ENCODE data around the gene PLAGL1.

PLAGL1 gene

DNA sequence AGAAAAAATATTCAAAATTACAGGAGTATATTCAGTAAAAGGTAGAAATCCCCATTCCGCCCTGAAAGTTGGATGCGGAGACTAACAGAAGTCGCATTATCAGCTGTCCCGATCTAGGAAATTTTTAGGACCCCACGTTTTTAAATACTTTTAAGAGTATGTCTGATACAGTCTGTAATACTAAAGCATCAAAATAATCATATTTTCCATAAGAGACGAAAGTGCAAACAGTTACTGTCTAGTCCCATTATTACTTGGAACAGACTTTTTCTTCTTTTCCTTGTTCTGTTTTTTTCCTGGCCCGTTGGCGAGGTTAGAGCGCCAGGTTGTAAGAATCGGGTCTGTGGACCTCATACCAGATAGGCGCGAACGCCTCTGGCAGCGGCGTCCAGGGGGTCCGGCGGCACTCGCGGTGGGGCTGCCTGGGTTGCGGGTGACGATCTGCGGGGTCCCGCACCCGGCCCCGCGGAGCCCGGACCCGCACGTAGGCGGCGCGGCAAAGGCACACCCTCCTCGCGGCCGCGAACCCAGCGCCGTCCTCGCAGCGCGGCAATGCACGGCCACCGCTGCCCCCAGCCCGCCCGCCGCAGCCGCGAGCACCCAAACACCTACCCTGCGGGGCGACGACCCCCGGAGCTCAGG is 460 bp downstream of the PLAGL1 start:
- DNase-seq (ENCODE audit: extremely low read depth, low read depth), result no peak
- TF ChIP-seq, protein P1, sequence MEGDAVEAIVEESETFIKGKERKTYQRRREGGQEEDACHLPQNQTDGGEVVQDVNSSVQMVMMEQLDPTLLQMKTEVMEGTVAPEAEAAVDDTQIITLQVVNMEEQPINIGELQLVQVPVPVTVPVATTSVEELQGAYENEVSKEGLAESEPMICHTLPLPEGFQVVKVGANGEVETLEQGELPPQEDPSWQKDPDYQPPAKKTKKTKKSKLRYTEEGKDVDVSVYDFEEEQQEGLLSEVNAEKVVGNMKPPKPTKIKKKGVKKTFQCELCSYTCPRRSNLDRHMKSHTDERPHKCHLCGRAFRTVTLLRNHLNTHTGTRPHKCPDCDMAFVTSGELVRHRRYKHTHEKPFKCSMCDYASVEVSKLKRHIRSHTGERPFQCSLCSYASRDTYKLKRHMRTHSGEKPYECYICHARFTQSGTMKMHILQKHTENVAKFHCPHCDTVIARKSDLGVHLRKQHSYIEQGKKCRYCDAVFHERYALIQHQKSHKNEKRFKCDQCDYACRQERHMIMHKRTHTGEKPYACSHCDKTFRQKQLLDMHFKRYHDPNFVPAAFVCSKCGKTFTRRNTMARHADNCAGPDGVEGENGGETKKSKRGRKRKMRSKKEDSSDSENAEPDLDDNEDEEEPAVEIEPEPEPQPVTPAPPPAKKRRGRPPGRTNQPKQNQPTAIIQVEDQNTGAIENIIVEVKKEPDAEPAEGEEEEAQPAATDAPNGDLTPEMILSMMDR (IDR thresholded peaks at IDR 0.05; ENCODE audit: low read depth, low read length), result no peak

DNA sequence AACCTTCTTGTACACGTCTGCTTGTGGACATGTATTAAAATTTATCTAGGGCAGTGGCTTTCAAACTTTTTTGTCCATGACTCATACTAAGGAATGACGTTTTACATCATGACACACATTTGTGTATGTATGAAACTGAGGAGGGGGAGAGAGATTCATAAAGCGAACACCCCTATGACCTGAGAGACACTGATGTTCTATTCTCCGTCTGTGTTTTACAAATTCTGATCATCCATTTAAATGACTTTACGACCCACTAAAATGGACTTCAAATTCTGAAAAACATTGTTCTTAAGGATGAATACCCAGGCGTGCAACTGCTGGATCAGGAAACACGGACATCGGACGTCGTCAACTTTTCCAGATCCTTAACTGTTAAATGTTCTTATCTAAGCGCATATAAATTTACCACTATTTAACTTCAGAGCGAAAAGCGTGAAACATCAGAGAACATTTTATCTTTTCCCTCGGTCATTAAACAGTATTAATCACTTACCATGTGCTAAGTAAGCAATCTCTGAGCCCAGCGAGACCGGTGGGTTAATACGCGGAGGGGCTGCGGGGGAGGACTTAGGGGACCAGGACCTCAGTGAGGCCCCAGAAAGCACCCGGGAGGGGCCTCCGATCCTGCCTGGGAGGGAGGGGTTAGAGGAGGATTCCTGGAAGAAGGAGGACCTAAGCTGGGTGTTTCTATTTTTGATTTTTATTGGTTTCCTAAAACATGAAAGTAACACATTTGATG is 1.2 kb downstream of the PLAGL1 start:
- TF ChIP-seq, protein P1 (IDR thresholded peaks at IDR 0.05; ENCODE audit: low read depth, low read length), result no peak
- no peak for DNase-seq (ENCODE audit: extremely low read depth, low read depth)

DNA sequence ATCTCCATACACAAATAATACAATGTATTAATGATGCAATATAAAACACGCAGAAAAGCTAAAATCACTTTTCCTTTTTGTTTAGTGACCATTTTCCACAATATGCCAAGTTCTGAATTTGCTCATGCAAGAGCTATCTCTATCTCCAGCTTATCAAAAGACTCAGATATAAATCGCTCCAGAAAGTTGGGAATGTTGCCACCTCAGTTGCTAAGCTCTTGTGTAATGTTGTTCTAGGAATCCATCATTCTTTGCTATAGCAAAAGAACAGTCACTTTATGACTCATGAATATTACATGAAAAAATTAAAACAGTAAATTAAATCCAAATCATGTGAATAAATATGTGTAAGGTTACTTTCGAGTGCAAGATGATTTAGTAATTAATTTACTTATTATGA is 8.7 kb downstream of the PLAGL1 start:
- TF ChIP-seq, protein P1 (IDR thresholded peaks at IDR 0.05; ENCODE audit: low read depth, low read length), result no peak
- DNase-seq (ENCODE audit: extremely low read depth, low read depth), result no peak

DNA sequence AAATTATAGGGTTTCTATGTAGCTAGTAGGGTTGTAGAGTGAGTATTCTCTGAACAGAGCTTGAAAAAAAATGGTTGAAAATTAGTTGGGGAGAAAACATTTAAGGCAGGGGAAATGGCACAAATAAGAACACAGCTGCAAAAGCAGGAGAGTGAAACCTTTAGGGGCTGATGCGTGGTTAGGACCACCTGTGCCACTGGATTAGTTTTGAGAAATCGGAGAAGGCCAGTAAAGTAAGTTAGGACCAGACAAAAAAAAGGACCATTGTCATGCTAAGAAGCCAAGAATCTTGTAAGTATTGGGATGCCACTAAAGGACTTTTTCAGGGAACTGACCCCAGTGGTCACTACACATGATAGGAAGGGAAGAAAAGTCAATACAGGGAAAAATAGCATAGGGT is 9.4 kb downstream of the PLAGL1 start:
- TF ChIP-seq, protein P1 (IDR thresholded peaks at IDR 0.05; ENCODE audit: low read depth, low read length), result no peak
- no peak for DNase-seq (ENCODE audit: extremely low read depth, low read depth)

DNA sequence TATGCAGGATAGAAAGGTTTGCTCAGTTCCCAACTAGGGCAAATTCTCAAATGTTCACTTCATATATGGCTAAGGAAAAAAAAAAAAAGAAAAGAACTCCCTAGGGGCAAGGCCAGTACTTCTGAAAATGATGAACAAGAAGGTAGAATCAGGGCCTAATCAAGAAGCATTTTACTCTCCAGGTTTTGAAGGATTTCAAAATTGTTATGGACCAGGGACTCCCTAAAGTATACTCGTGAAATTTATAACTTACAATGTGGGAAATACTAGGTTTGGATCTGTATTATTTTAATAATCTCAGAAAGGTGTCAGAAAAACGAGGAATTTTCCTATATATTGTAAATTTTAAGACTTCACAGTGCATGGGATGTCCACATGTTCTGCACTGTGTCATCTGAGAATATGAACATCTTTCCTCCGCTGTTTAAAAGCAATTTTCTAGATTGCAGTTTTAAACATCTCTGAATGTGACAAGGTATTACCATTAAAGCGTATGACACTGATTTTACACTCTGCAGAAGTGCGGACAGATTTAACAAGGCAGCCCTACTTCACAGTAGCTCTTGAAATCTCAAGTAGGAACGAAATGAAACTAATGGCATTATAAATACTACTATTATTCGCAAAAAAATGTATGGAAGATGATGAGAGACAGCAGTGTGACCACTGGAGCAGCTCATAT is 14.0 kb downstream of the PLAGL1 start:
- TF ChIP-seq, protein P1 (IDR thresholded peaks at IDR 0.05; ENCODE audit: low read depth, low read length), result no peak
- no peak for DNase-seq (ENCODE audit: extremely low read depth, low read depth)

DNA sequence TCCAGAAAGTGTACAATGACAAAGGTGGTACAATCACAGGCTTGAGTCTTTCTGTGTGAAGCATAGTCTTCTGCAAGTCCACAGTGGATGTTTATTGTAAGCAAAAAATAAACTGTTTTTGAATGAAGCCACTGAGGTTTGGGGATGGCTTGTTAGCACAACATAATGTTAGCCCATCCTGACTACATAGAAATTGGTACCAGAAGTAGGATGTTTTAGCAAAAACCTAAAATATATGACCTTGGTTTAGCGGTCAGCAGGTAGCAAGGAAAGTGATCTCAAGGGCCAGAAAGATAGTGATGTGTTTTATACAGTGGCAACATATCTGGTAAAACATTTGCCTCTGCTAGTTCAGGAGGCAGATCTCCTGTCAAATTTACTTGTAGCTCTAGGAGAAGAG is 15.8 kb downstream of the PLAGL1 start:
- DNase-seq (ENCODE audit: extremely low read depth, low read depth), result no peak
- TF ChIP-seq, protein P1 (IDR thresholded peaks at IDR 0.05; ENCODE audit: low read depth, low read length), result no peak
